ENCODE measurements around the gene RASA3. TPM values are rescaled to one million over a fixed set of nuclear protein-coding genes. Genes with fewer than 3 reads are reported as not detected.
A peak's percentile ranks its signal among the peaks of the same experiment; 100 is the strongest.

RASA3 gene
- total and polyA plus RNA-seq, 2 donors (not counting 3 experiments of a cell fraction or from before 2014, with no cell fraction given): 26.5 to 53.8 TPM

DNA sequence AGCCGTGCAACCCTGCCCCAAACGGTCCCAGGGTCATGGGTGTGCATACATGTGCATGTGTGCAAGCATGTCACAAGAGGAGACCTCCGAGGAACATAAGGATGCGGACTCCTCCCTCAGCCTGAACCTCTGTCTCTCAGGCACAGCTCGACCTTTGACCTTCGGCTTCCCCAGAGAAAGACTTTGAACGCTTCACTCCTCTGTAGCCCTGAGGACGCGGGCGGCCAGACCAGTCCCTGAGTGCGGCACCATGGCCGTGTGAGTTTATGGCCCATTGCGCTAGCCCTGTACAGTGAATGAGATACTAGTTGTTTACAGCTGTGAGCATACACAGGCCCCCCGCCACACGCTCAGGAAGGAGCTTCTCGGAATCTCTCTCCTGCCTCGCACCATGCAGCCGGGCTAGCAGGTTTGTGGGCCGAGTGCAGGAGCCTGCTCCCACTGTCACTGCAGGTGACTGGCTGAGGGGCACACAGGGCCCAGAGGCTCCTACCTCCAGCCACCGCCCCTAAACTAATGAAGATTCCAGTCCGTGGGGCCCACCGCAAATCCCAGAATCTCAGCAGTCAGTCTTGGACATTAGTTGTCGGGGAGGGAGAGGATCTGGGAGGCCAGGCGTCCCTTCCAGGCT is 10.8 kb downstream of the RASA3 start:
- H4K20me1 ChIP-seq (replicated peaks; ENCODE audit: control insufficient read depth, extremely low read depth, insufficient read depth, low read length): no peaks in the 10 kb centered on the region
- CTCF ChIA-PET: no interaction called here
- H3K9ac ChIP-seq (replicated peaks; ENCODE audit: extremely low read depth, insufficient read depth, low read length): no peak overlapping the region
- peaks cover 30% of the 10 kb centered on the region for H3K4me1 ChIP-seq (ENCODE audit: control insufficient read depth, extremely low read depth, insufficient read depth, low read length)
- DNase-seq (ENCODE audit: low read depth, low spot score) (no peak), FAIRE-seq (no peak)
- BruUV-seq (replicated peaks): no TSS peak
- peaks cover 69% of the 10 kb centered on the region for H3K79me2 ChIP-seq (ENCODE audit: control insufficient read depth, insufficient read depth, low read length)
- dilution Hi-C loops (cut with MboI; ENCODE audit: extremely low pct_ligation_motif_present, low sequenced_read_pairs) (no loop called here), intact Hi-C loops (cut with micrococcal nuclease) (no loop called here)
- TF ChIP-seq EZH2 (IDR thresholded peaks at IDR 0.05; ENCODE audit: borderline replicate concordance, low read depth, low read length, severe bottlenecking) (no peak), FOS (IDR thresholded peaks at IDR 0.05; ENCODE audit: borderline replicate concordance, insufficient read depth, low read length) (no peak), POLR2A (IDR thresholded peaks at IDR 0.05; ENCODE audit: low read depth, low read length) (no peak), GATA2 (IDR thresholded peaks at IDR 0.05; ENCODE audit: insufficient read depth, insufficient read length, low read depth, low read length) (no peak), MYC (IDR thresholded peaks at IDR 0.05; ENCODE audit: low read depth, low read length) (no peak), POLR2AphosphoS5 (IDR thresholded peaks at IDR 0.05; ENCODE audit: insufficient read depth, low read depth, low read length) (no peak), JUN (IDR thresholded peaks at IDR 0.05; ENCODE audit: borderline replicate concordance, insufficient read depth, insufficient read length, low read depth) (no peak)
- TF ChIP-seq, protein P1, sequence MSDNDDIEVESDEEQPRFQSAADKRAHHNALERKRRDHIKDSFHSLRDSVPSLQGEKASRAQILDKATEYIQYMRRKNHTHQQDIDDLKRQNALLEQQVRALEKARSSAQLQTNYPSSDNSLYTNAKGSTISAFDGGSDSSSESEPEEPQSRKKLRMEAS (IDR thresholded peaks at IDR 0.05; ENCODE audit: insufficient read depth, insufficient read length): no peak
- TF ChIP-seq, protein P2, sequence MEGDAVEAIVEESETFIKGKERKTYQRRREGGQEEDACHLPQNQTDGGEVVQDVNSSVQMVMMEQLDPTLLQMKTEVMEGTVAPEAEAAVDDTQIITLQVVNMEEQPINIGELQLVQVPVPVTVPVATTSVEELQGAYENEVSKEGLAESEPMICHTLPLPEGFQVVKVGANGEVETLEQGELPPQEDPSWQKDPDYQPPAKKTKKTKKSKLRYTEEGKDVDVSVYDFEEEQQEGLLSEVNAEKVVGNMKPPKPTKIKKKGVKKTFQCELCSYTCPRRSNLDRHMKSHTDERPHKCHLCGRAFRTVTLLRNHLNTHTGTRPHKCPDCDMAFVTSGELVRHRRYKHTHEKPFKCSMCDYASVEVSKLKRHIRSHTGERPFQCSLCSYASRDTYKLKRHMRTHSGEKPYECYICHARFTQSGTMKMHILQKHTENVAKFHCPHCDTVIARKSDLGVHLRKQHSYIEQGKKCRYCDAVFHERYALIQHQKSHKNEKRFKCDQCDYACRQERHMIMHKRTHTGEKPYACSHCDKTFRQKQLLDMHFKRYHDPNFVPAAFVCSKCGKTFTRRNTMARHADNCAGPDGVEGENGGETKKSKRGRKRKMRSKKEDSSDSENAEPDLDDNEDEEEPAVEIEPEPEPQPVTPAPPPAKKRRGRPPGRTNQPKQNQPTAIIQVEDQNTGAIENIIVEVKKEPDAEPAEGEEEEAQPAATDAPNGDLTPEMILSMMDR (IDR thresholded peaks at IDR 0.05; ENCODE audit: extremely low read depth in 1 of 2, insufficient read depth in 1 of 2, low read depth in 1 of 2, low read length in 2 of 2): no peak
- H3K9me3 ChIP-seq (replicated peaks; ENCODE audit: control insufficient read depth, insufficient read depth, low read length): no peaks in the 10 kb centered on the region
- peak overlapping the region; percentile 6 for H3K27ac ChIP-seq (ENCODE audit: insufficient read depth, low read depth, low read length)
- H2AFZ ChIP-seq (ENCODE audit: low read depth, low read length): no peak overlapping the region
- H3K9me1 ChIP-seq (replicated peaks; ENCODE audit: control insufficient read depth, extremely low read depth, insufficient read depth, low read length): no peaks in the 10 kb centered on the region
- H3K27me3 ChIP-seq (ENCODE audit: control insufficient read depth in 2 of 2, insufficient read depth in 2 of 2, low read length in 2 of 2): no peaks in the 10 kb centered on the region
- H3K4me2 ChIP-seq (ENCODE audit: insufficient read depth, low read length): no peak overlapping the region
- H3K4me3 ChIP-seq (replicated peaks in 1 of 3; ENCODE audit: insufficient read depth in 1 of 3, low read depth in 1 of 3, low read length in 3 of 3): no peak overlapping the region
- no peaks in the 10 kb centered on the region for H3K36me3 ChIP-seq (ENCODE audit: control insufficient read depth in 2 of 2, extremely low read depth in 1 of 2, insufficient read depth in 2 of 2, low read length in 2 of 2)
- POLR2A ChIA-PET: no interaction called here

Measured in endothelial cell of umbilical vein (primary cell).